ENCODE measurements around the gene OR5AL1.
"Not testable (repeated sequence)": the region's sequence is repeated elsewhere in the genome, so short reads cannot be mapped to it uniquely, and the experiment has no call there.

Gene OR5AL1

GRCh38 chr11:56412396-56412795 lies at the start of gene OR5AL1:
TSS of gene OR5AL1 (plus strand) at chr11:56412696.
- no peak for DNase-seq (ENCODE audit: low read depth)

- no peak for DNase-seq (ENCODE audit: low read depth)
Measured at GRCh38 chr11:56375324-56375723, 37.2 kb upstream of the OR5AL1 start, which contains the start of gene OR8U1. TSS of gene OR8U1 (plus strand) at chr11:56375624. CDS start at chr11:56375624, 0 bp downstream.

- DNase-seq (ENCODE audit: low read depth) = no peak
Measured at GRCh38 chr11:56380120-56380519, 32.4 kb upstream of the OR5AL1 start.

- DNase-seq (ENCODE audit: low read depth) = no peak
Measured at GRCh38 chr11:56394381-56394780, 18.1 kb upstream of the OR5AL1 start.

- no peak for DNase-seq (ENCODE audit: low read depth)
Measured at GRCh38 chr11:56396047-56396446, 16.4 kb upstream of the OR5AL1 start.

GRCh38 chr11:56401858-56402461 lies 10.5 kb upstream of the OR5AL1 start:
- not testable (repeated sequence) for DNase-seq (ENCODE audit: low read depth)

- DNase-seq (ENCODE audit: low read depth) = no peak
Measured at GRCh38 chr11:56404393-56404792, 8.1 kb upstream of the OR5AL1 start.

- no peak for DNase-seq (ENCODE audit: low read depth)
Measured at GRCh38 chr11:56410801-56411200, 1.7 kb upstream of the OR5AL1 start.

GRCh38 chr11:56453521-56453920 lies 41.0 kb downstream of the OR5AL1 start:
- DNase-seq (ENCODE audit: low read depth) = no peak

- no peak for DNase-seq (ENCODE audit: low read depth)
Measured at GRCh38 chr11:56457076-56457475, 44.6 kb downstream of the OR5AL1 start.

Measured in iris pigment epithelial cell (primary cell).